Measurements from ENCODE around the gene DAAM2. TPM values are rescaled to one million over a fixed set of nuclear protein-coding genes. Genes with fewer than 3 reads are reported as not detected.
A peak's percentile ranks its signal among the peaks of the same experiment; 100 is the strongest.

DAAM2 gene
- polyA plus RNA-seq, 1 experiment: 60.6 TPM

DNA sequence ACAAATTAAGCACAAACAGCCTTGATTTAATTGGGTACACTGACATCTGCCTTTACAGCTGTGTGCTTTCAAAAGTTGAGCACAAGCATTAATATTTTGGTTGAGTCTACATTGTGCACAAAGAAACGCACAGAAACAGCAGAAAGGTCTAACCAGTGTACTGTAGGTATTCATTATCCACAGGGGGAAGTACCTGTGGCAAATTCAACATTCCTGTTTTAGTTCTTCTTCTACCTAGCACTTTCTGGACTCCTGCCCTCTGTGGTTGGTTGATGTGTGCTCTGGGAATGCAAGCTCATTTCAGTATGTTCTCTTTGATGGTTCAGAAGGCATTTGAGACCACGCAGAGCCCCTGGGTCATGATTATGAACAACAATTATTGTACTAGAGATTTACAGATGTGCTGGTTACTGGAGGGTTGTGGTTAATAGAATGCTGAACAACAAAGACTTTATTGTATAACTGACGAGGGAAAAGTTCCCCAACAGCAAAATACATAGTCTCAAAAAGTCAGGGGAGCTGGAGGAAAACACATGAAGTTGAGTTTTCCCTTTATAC is 26.6 kb upstream of the DAAM2 start:
- ChIA-PET POLR2A (interaction anchor here (0.6 kb wide), 1 partner anchor 10 kb away, joined by 3 read pairs; no protein-coding TSS in a partner anchor), CTCF (no interaction called here)
- no peak overlapping the region for H3K4me3 ChIP-seq (ENCODE audit: low read depth, low read length)
- no peaks in the 10 kb centered on the region for H3K27me3 ChIP-seq (ENCODE audit: control insufficient read depth, insufficient read depth, low read length)
- TF ChIP-seq, protein P1, sequence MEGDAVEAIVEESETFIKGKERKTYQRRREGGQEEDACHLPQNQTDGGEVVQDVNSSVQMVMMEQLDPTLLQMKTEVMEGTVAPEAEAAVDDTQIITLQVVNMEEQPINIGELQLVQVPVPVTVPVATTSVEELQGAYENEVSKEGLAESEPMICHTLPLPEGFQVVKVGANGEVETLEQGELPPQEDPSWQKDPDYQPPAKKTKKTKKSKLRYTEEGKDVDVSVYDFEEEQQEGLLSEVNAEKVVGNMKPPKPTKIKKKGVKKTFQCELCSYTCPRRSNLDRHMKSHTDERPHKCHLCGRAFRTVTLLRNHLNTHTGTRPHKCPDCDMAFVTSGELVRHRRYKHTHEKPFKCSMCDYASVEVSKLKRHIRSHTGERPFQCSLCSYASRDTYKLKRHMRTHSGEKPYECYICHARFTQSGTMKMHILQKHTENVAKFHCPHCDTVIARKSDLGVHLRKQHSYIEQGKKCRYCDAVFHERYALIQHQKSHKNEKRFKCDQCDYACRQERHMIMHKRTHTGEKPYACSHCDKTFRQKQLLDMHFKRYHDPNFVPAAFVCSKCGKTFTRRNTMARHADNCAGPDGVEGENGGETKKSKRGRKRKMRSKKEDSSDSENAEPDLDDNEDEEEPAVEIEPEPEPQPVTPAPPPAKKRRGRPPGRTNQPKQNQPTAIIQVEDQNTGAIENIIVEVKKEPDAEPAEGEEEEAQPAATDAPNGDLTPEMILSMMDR (IDR thresholded peaks at IDR 0.05; ENCODE audit: insufficient read depth, low read depth, low read length): no peak
- no peak for DNase-seq (ENCODE audit: low read depth)
- no peaks in the 10 kb centered on the region for H3K36me3 ChIP-seq (ENCODE audit: control insufficient read depth, insufficient read depth, low read length)

DNA sequence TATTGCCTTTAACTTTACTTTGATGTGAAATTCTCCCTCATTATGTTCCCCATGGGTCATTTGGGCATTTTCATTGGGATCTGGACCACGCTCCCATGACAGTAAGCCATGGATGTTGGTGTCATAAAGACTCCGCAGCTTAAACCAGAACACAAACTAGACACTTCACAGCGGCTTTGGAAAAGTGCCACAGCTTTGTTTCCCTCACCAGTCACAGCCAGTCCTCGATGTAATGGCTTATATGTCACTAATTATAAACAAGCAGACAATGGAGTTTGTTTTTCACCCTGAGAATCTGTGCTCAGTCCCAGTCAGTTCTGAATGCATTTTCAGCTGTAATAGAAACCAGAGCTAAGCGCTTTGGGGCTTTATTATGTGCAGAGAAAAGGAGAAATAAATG is 23.2 kb upstream of the DAAM2 start:
- POLR2A ChIA-PET: no interaction called here
- Histone ChIP-seq H3K4me3 (ENCODE audit: low read depth, low read length) (no peak overlapping the region), H3K27me3 (ENCODE audit: control insufficient read depth, insufficient read depth, low read length) (no peaks in the 10 kb centered on the region), H3K36me3 (ENCODE audit: control insufficient read depth, insufficient read depth, low read length) (no peaks in the 10 kb centered on the region)
- CTCF ChIA-PET: no interaction called here
- TF ChIP-seq, protein P1 (IDR thresholded peaks at IDR 0.05; ENCODE audit: insufficient read depth, low read depth, low read length): no peak
- DNase-seq (ENCODE audit: low read depth): no peak

DNA sequence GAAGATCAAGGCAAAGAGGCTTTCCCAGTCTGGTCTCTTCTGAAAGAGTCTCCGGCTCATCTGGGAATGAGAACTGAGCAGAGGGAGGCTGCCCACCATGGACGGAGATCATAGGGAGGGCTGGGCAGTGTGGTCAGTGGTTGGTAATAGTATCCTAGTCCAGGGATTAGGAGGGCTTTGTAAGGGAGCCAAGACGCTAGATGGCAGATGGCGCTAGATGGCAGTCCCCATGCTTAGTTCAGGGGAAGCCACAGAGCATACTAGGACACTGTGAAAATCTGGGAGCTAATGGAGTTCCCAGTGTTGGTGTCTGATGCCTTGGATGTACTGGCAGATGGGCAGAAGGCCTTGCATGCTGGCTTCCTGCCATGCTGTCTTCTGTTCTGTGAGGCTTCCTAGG is 21.7 kb upstream of the DAAM2 start:
- TF ChIP-seq, protein P1 (IDR thresholded peaks at IDR 0.05; ENCODE audit: insufficient read depth, low read depth, low read length): no peak
- Histone ChIP-seq H3K27me3 (ENCODE audit: control insufficient read depth, insufficient read depth, low read length) (no peaks in the 10 kb centered on the region), H3K36me3 (ENCODE audit: control insufficient read depth, insufficient read depth, low read length) (no peaks in the 10 kb centered on the region), H3K4me3 (ENCODE audit: low read depth, low read length) (no peak overlapping the region)
- DNase-seq (ENCODE audit: low read depth): no peak
- ChIA-PET POLR2A (no interaction called here), CTCF (interaction anchor here (0.7 kb wide), 1 partner anchor 12 kb away, joined by 3 read pairs; no protein-coding TSS in a partner anchor)

DNA sequence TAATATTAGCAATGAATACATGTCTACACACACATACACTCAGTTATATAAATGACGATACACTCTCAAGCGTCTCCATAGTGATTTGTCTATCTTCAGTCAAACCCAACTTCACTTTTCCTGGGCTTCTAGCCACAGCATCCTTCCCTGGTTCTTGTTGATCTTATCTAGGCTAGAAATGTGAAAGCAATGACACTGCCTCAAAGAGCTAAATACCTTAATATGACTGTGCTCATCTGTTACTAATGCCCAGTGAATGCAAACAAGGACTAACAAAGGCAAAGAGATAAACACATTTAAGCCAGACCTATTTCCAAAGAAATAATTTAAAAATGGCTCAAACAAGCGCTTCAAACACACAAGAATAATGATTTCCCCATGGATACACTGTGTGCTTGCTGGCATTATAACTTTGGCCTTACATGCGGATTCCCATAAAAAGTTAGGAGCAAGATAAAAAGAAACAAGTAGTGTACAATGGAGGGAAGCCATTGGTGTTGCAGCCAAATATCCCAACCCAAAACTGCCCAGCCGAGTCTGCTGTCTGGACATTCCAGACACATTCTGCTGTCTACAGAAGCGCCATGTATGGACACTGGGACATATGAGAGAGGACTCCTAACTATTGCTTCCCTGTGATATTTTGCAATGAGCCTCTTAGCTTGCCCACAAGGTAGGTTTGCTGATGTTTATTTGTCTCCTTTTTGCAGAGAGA is 19.5 kb upstream of the DAAM2 start:
- no peaks in the 10 kb centered on the region for H3K36me3 ChIP-seq (ENCODE audit: control insufficient read depth, insufficient read depth, low read length)
- DNase-seq (ENCODE audit: low read depth): peak; percentile 86
- ChIA-PET CTCF (interaction anchor here (1.0 to 1.6 kb wide), 3 partner anchors 15 to 93 kb away, joined by 3 to 4 read pairs (median 3); no protein-coding TSS in a partner anchor), POLR2A (interaction anchor here (0.7 kb wide), 1 partner anchor 17 kb away, joined by 3 read pairs; no protein-coding TSS in a partner anchor)
- TF ChIP-seq, protein P1 (IDR thresholded peaks at IDR 0.05; ENCODE audit: insufficient read depth, low read depth, low read length): no peak
- no peaks in the 10 kb centered on the region for H3K27me3 ChIP-seq (ENCODE audit: control insufficient read depth, insufficient read depth, low read length)
- no peak overlapping the region for H3K4me3 ChIP-seq (ENCODE audit: low read depth, low read length)

DNA sequence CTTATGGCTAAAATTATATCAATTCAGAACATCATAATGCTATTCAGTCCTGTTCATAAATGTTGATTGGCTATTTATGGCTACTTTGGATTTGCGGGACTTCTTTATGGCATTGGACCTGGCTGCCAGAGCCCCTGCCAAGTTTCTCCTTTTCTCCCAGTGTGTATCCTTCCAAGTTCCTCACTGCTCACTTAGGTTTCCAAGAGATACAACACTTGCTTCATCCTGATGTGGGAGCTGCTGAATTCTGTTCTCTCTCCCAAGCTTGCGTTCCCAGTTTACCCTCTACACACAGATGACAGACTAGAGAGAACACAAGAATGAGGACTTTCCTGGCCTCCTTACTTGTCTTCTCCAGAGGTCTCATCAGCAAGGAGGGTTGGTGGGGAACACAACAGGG is 18.4 kb upstream of the DAAM2 start:
- DNase-seq (ENCODE audit: low read depth): no peak
- no peaks in the 10 kb centered on the region for H3K27me3 ChIP-seq (ENCODE audit: control insufficient read depth, insufficient read depth, low read length)
- no peaks in the 10 kb centered on the region for H3K36me3 ChIP-seq (ENCODE audit: control insufficient read depth, insufficient read depth, low read length)
- H3K4me3 ChIP-seq (ENCODE audit: low read depth, low read length): no peak overlapping the region
- ChIA-PET POLR2A (no interaction called here), CTCF (interaction anchor here (1.1 to 1.6 kb wide), 2 partner anchors 16 to 92 kb away, joined by 3 to 4 read pairs; no protein-coding TSS in a partner anchor)
- TF ChIP-seq, protein P1 (IDR thresholded peaks at IDR 0.05; ENCODE audit: insufficient read depth, low read depth, low read length): no peak

Measured in BJ (cell line).